MM.1S (cell line): Measurements from ENCODE around the gene AUTS2.

Experiments used
- DNase-seq: peaks from one replicate; pipeline ENCODE4 v3.0.0-alpha.2; 2015
- H2AFZ ChIP-seq: fragments of 300-600 bp; sonication (generic); 2 replicates; pipeline ENCODE4 v1.6.0; 2016; ENCODE audit warnings: antibody characterized with exemption, low read length
- H3F3A ChIP-seq: fragments of 300-600 bp; sonication (generic); 2 replicates; pipeline ENCODE4 v1.6.1; 2016; ENCODE audit warnings: mild to moderate bottlenecking, antibody characterized with exemption, low read length, moderate library complexity, mixed read lengths; ENCODE audit not compliant: insufficient read depth
- H3K27ac ChIP-seq: fragments of 300-600 bp; sonication (generic); 2 replicates; pipeline ENCODE4 v1.5.1; 2016; ENCODE audit warnings: mild to moderate bottlenecking, low read length
- H3K27me3 ChIP-seq: fragments of 300-600 bp; sonication (generic); replicated peaks from 2 replicates; pipeline ENCODE4 v1.6.0; 2016; ENCODE audit warnings: low read length; ENCODE audit not compliant: insufficient read depth
- H3K36me3 ChIP-seq: fragments of 300-600 bp; sonication (generic); replicated peaks from 2 replicates; pipeline ENCODE4 v1.6.1; 2016; ENCODE audit warnings: mild to moderate bottlenecking, low read length, mixed read lengths; ENCODE audit not compliant: insufficient read depth
- H3K4me1 ChIP-seq: fragments of 300-600 bp; sonication (generic); 2 replicates; pipeline ENCODE4 v1.6.1; 2016; ENCODE audit warnings: low read length, mixed read lengths
- H3K4me2 ChIP-seq: fragments of 300-600 bp; sonication (generic); 2 replicates; pipeline ENCODE4 v1.6.0; 2016; ENCODE audit warnings: low read depth, low read length
- H3K4me3 ChIP-seq: fragments of 300-600 bp; sonication (generic); 2 replicates; pipeline ENCODE4 v1.5.1; 2016; ENCODE audit warnings: low read length, mixed read lengths
- H3K79me2 ChIP-seq: fragments of 300-600 bp; sonication (generic); 2 replicates; pipeline ENCODE4 v1.6.1; 2016; ENCODE audit warnings: mixed run types, low read length, mixed read lengths
- H3K9ac ChIP-seq: fragments of 300-600 bp; sonication (generic); 2 replicates; pipeline ENCODE4 v1.6.1; 2016; ENCODE audit warnings: low read length, mixed read lengths
- H3K9me2 ChIP-seq: fragments of 300-600 bp; sonication (generic); replicated peaks from 2 replicates; pipeline ENCODE4 v1.6.1; 2016; ENCODE audit warnings: mild to moderate bottlenecking, low read length, mixed read lengths; ENCODE audit not compliant: insufficient read depth
- H3K9me3 ChIP-seq: fragments of 300-600 bp; sonication (generic); replicated peaks from 2 replicates; pipeline ENCODE4 v1.6.1; 2016; ENCODE audit warnings: mild to moderate bottlenecking, low read length, mixed read lengths; ENCODE audit not compliant: insufficient read depth
- H4K20me1 ChIP-seq: fragments of 300-600 bp; sonication (generic); 2 replicates; pipeline ENCODE4 v1.6.1; 2016; ENCODE audit warnings: mild to moderate bottlenecking, low read length, moderate library complexity, mixed read lengths; ENCODE audit not compliant: insufficient read depth
- EZH2 ChIP-seq: fragments of 300-600 bp; sonication (generic); optimal IDR thresholded peaks from 2 replicates; pipeline ENCODE3; 2017; ENCODE audit warnings: low read depth, mild to moderate bottlenecking, antibody characterized with exemption, low read length, mixed read lengths
- EZH2phosphoT487 ChIP-seq: fragments of 300-600 bp; sonication (generic); IDR thresholded peaks from 2 replicates; pipeline ENCODE4 v1.6.1; 2018; ENCODE audit warnings: antibody characterized with exemption, low read length
- TF ChIP-seq, protein P1 (sequence below): fragments of 300-600 bp; sonication (generic); IDR thresholded peaks from 2 replicates; pipeline ENCODE4 v1.5.1; 2016; ENCODE audit warnings: antibody characterized with exemption, low read length, mixed read lengths

The AUTS2 gene

DNA sequence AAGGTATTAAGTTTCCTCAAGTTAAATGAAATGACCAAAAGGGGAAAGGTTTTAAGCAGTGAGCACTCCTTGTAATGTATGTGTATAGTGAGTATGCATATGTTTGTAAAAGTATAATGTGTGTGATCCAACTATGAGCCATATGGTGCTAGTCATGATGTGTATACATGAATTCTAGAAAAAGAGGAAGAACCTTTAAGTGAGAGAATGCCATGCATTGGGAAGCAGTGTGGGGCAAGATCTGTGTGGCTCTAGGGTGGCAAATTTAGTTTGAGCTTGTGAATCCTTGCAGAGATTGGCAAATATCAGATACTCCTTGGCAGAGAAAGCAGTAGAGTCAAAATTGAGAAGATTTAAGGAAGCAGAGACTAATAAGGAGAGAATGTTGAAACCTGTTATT, 435.0 kb downstream of the AUTS2 start:
- H3K4me1 ChIP-seq = no peaks in the 10 kb centered on the region
- no peak overlapping the region for H3K4me3 ChIP-seq
- TF ChIP-seq EZH2 = no peak
- no peak for TF ChIP-seq EZH2phosphoT487
- TF ChIP-seq, protein P1, sequence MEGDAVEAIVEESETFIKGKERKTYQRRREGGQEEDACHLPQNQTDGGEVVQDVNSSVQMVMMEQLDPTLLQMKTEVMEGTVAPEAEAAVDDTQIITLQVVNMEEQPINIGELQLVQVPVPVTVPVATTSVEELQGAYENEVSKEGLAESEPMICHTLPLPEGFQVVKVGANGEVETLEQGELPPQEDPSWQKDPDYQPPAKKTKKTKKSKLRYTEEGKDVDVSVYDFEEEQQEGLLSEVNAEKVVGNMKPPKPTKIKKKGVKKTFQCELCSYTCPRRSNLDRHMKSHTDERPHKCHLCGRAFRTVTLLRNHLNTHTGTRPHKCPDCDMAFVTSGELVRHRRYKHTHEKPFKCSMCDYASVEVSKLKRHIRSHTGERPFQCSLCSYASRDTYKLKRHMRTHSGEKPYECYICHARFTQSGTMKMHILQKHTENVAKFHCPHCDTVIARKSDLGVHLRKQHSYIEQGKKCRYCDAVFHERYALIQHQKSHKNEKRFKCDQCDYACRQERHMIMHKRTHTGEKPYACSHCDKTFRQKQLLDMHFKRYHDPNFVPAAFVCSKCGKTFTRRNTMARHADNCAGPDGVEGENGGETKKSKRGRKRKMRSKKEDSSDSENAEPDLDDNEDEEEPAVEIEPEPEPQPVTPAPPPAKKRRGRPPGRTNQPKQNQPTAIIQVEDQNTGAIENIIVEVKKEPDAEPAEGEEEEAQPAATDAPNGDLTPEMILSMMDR = no peak
- no peaks in the 10 kb centered on the region for H3K9me2 ChIP-seq
- no peak overlapping the region for H3K4me2 ChIP-seq
- no peaks in the 10 kb centered on the region for H3K36me3 ChIP-seq
- H3K79me2 ChIP-seq = no peaks in the 10 kb centered on the region
- no peaks in the 10 kb centered on the region for H3K9me3 ChIP-seq
- no peaks in the 10 kb centered on the region for H3F3A ChIP-seq
- no peaks in the 10 kb centered on the region for H3K27me3 ChIP-seq
- H2AFZ ChIP-seq = no peak overlapping the region
- H4K20me1 ChIP-seq = no peaks in the 10 kb centered on the region
- no peak for DNase-seq
- H3K27ac ChIP-seq = no peak overlapping the region
- no peak overlapping the region for H3K9ac ChIP-seq

DNA sequence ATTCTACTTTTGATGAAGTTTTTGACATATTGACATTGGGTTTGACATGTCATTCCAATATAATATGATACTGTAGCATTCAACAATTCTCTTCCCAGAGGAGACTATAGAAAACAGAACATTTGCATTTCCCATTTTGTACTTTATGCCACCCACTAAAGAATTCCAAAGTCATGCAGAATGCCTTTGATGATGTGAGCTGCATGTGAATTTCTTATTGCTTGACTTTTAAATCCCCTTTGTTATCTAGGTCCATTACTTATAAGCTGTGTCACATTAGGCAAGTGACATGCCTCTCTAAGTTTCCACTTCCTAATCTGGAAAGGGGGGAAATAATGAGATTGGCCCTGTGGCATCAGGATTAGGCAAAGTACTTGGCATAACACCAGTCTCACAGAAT, 436.7 kb downstream of the AUTS2 start:
- no peaks in the 10 kb centered on the region for H4K20me1 ChIP-seq
- no peaks in the 10 kb centered on the region for H3K4me1 ChIP-seq
- H3K27ac ChIP-seq = no peak overlapping the region
- no peak for DNase-seq
- H2AFZ ChIP-seq = no peak overlapping the region
- H3K4me2 ChIP-seq = no peak overlapping the region
- no peak overlapping the region for H3K4me3 ChIP-seq
- no peaks in the 10 kb centered on the region for H3K9me2 ChIP-seq
- no peaks in the 10 kb centered on the region for H3K27me3 ChIP-seq
- H3K36me3 ChIP-seq = no peaks in the 10 kb centered on the region
- no peaks in the 10 kb centered on the region for H3K79me2 ChIP-seq
- H3K9ac ChIP-seq = no peak overlapping the region
- H3F3A ChIP-seq = no peaks in the 10 kb centered on the region
- no peaks in the 10 kb centered on the region for H3K9me3 ChIP-seq
- TF ChIP-seq, protein P1 = no peak
- TF ChIP-seq EZH2 (no peak), EZH2phosphoT487 (no peak)

DNA sequence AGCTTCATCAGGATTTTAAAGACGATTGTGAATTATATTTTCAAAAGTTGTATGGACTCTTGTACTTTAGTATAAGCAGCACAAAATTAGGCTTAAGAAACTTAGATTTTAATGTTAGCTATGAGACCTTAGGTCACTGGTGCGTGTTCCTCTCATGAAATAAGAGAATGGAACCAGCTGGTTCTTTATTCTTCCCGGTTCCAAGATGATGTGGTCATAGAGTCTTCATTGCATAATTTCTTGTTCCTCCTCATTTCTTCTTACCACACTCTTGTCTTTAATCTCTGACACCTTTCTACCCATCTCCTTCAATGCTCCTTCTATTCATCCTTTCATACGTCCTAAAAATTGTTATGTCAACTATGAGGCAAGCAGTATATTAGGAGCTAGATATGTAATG, 437.2 kb downstream of the AUTS2 start:
- Histone ChIP-seq H2AFZ (no peak overlapping the region), H3K36me3 (no peaks in the 10 kb centered on the region), H3K4me2 (no peak overlapping the region)

More for the DNA sequence above, 437.2 kb downstream of the AUTS2 start:
- Histone ChIP-seq H3K4me1 (no peaks in the 10 kb centered on the region), H3K9me3 (no peaks in the 10 kb centered on the region), H4K20me1 (no peaks in the 10 kb centered on the region), H3K27ac (no peak overlapping the region), H3K9me2 (no peaks in the 10 kb centered on the region), H3K79me2 (no peaks in the 10 kb centered on the region), H3K27me3 (no peaks in the 10 kb centered on the region), H3K4me3 (no peak overlapping the region), H3F3A (no peaks in the 10 kb centered on the region), H3K9ac (no peak overlapping the region)
- no peak for DNase-seq
- TF ChIP-seq, protein P1 = no peak
- TF ChIP-seq EZH2 (no peak), EZH2phosphoT487 (no peak)
